HG03439 (cell line): ENCODE data around the gene KRTAP5-6.

Source experiments
- ATAC-seq: cut with Tn5 transposase; IDR thresholded peaks from one replicate; pipeline ENCODE4 v1.9.1; 2021; ENCODE audit warnings: mild to moderate bottlenecking, moderate library complexity; ENCODE audit not compliant: unreplicated experiment

The KRTAP5-6 gene

GRCh38 chr11:1732418-1733008 is 35.5 kb downstream of the KRTAP5-6 start:
- no peak for ATAC-seq

DNA sequence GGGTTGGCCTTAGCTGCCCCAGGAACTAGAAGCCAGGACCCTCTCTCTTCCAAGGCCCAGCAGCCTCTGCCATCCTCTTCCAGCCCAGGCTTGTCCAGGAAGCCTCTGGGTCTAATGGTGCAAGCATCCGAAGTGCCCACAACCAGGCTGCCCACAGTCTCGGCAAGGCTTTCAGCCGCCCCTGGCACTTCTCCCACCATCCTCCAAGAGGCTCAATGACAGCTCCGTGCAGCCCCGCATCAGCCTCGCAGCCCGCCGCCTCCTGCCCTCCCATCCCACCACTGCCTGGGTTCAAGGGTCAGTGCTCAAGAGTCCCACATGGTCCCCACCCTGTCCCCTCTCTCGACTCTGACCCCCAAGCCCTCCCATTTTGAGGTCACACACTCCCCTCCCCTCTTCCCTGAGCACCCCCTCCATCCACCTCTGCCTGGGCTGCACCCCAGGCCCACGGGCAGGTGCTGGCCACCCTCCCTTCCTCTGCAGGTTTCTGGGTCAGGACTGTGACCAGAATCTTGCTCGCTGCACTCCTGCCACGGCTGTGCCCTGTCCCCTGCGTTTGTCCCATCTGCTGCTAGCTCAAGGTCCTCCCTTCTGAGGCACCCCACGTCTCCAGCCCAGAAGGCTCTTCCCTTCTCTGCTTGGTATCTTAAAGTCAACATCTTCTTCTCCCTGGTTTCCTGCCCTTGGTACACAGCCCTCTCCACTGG is 36.2 kb downstream of the KRTAP5-6 start:
- no peak for ATAC-seq

DNA sequence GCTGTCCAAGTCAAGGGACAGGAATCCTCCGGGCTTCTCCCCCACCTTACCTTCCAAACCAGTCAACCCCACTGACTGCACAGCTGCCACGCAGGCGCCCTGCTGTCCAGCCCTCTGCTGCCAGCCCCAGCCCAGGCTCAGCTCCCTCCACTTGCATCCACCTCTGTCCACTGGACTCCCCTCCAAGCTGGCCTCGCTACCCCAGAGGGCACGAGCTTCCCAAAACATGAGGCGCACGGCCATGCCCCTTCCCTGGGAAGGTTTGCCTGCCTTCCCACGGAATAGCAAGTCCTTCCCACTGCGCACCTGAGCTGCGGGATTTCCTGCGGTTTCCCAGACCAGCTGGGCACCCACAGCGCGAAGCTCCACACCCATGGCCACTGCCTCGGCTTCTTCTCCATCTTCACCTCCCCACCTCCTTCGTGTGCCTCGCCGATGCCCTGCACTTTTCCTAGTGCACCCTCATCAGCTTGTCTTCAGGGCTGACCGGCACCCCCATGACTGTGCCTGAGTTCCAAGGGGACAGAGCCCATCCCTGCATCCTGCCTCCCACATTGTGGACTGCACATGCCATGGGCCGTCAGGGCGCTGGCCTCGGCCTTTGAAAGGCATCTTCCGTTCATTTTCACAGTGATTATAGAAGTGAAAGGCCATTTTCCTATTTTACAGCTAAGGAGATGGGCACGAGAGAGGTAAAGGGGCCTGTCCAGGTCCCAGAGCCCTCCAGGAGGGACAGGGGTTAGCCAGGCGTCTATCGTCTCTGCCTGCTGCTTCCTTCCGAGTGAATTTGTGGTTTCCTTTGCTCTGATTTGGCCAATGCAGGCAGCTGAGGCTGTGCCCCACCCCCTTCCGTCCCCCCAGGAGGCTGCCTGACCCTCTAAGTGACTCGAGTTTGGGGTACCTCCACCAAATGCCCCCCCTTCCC is 37.0 kb downstream of the KRTAP5-6 start:
- no peak for ATAC-seq

DNA sequence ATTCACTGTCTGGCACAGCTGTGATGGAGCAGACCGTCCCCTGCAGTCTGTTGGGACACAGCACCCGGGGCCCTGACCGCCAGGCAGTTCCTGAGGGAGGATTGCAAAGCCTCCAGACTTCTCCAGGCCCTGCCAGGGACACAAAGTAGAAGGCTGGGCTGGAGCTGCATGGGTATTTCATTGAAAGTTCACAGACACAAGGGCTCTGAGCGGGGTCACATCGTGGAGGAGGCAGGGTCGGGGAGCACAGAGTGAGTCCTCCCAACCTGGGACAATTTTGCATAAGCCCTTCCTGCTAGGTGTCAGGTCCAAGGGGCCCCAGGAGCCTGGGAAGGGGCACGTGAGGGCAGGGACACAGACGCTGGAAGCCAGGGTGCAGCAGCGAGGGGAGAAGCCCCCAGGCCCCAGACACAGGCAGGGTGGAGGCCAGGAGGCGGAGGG is 37.7 kb downstream of the KRTAP5-6 start:
- ATAC-seq: no peak

DNA sequence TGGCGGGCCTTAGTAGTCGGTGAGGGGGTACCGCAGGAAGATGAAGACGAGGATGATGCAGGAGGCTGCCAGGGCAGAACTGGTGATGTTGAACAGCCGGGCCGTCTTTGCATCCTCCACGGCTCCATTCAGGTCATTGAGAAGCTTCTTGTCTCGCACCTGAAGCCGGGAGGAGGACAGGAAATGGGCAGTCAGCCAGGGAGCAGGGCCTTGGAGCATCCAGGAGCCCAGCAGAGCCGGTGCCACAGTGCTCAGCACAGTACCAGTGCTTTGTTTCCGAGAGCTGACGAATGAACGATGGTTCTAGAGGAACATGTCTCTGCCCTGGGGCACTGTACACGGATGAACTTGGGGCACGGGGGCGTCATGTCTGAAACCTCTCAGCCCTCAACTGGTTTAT is 38.3 kb downstream of the KRTAP5-6 start:
- ATAC-seq: no peak

DNA sequence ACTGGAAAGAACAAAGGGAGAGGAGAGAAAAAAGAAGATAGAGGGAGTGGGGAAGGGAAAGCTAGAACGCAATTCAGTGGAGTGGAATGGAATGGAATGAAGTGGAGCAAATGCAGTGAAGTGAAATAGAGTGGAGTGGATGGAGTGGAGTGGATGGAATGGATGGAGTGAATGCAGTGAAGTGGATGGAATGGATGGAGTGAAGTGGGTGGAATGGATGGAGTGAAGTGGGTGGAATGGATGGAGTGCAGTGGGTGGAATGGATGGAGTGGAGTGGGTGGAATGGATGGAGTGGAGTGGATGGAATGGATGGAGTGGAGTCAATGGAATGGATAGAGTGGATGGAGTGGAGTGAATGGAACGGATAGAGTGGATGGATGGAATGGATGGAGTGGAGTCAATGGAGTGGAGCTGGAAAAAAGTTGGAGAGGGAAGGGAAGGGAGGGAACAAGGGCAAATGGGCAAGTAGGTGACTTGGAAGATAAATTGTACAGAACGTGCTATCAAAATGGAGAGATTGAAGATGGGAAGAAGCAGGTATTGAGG is 39.5 kb downstream of the KRTAP5-6 start:
- no peak for ATAC-seq

DNA sequence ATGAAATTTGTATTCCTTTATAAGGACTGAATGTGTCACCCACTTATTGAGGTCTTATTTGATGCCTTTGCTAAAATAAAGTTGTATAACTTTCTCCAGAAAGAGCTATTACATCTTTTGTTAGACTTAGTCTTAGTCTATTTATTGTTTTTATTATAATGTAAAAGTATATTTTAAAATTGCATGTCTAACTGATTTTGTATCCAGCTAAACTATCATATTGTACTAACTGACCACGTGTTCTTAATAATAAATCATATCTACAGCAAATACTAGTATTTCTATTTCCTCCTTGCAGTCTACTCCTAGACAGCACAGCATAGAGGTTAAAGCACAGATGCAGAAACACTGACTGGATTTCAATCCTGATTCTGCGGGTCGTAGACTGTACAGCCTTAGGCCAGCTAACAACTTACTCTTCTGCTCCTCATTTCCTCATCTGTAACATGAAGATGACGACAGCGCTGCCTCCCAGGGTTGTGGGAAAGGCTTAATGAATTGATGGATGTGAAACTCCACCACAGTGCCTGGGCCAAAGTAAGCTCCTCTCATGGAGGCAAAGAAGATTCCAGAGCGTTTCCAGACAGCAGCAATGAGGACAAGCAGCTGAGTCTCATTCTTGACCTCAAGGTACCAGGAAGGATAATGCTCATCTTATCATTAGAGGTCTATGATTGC is 40.2 kb downstream of the KRTAP5-6 start:
- no peak for ATAC-seq

DNA sequence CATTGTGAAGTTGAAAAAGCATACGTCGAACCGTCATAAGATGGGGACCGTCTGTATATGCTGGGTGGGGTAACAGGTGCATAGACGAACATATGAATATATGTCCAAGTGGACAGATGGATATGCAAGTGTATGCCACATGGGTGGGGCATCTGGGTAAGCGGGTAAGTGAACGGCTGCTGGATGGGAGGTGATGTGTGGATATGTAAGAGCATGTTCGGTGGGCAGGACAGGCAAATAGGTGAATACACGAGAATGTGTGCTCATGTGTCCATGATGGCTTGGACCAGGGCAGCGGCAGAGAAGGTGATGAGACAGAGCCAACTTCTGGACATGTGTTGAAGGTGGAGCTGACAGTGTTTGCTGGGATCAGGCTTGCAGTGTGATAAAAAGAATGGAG is 41.4 kb downstream of the KRTAP5-6 start:
- ATAC-seq: no peak

DNA sequence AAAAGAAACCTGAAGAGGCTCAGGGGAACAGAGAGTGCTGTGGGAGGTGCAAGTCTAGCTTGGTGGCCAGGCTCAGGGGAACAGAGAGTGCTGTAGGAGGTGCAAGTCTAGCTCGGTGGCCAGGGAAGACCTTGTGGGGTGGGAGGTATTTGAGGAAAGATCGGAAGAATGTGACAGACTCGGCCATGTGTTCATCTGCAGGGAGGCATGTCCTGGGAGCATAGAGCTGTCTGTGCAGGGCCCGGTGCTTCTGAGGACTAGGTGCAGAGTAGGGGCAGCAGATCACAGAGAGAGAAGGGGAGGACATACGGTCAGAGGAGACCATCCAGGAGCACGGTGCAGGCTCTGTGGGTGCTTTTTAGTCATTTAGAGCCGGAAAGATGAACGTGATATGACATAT is 42.6 kb downstream of the KRTAP5-6 start:
- ATAC-seq: no peak

DNA sequence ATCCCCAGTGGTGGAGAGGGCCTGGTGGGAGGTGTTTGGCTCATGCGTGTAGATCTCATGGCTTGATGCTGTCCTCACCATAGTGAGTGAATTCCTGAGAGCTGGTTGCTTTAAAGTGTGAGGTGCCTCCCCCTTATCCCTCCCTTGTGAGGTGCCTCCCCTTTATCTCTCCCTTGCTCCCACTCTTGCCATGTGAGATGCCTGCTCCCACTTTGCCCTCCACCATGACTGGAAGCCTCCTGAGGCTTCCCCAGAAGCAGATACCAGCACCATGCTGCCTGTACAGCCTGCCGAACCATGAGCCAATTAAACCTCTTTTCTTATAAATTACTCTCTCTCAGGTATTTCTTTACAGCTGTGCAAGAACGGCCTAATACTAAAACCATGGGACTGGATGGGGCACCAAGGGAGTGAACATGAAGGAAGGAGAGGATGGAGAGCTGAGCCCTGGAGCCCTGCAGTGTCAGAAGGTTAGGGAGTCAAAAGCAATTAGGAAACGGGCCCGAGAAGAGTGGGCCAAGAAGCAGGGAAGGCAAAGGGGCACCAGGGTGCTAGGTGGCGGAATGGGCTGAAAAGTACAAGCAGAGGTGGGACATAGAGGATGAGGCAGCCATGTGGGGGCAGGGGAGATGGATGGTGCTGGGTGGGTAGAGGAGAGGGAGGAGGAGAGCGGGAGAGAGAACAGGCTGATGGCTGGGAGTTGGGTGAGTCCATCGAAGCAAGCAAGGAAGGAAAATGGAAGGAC is 44.0 kb downstream of the KRTAP5-6 start:
- no peak for ATAC-seq

- no peak for ATAC-seq
Observed at GRCh38 chr11:1741741-1742140, 44.7 kb downstream of the KRTAP5-6 start.

- no peak for ATAC-seq
Observed at GRCh38 chr11:1742371-1742770, 45.4 kb downstream of the KRTAP5-6 start.

DNA sequence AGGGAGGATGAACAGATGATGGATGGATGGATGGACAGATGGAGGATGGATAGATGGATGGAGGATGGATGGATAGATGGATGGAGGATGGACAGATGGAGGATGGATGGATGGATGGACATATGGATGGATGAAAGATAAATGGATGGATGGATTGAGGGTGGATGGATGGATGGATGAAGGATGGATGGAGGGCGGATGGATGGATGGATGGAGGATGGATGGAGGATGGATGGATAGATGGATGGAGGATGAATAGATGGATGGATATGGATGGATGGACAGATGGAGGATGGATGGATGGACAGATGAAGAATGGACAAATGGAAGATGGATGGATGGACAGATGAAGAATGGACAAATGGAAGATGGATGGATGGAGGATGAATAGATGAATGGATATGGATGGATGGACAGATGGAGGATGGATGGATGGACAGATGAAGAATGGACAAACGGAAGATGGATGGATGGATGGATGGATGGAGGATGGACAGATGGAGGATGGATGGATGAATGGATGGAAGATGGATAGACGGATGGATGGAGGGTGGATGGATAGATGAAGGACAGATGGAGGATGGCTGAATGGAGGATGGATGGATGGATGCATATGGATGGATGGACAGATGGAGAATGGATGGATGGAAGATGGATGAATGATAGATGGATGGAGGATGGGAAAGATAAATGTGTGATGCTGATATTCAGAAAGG is 46.0 kb downstream of the KRTAP5-6 start:
- no peak for ATAC-seq

GRCh38 chr11:1743585-1744136 is 46.7 kb downstream of the KRTAP5-6 start:
- ATAC-seq: no peak

GRCh38 chr11:1744137-1744886 is 47.3 kb downstream of the KRTAP5-6 start:
- ATAC-seq: no peak

GRCh38 chr11:1744891-1745700 is 48.1 kb downstream of the KRTAP5-6 start:
- ATAC-seq: no peak

DNA sequence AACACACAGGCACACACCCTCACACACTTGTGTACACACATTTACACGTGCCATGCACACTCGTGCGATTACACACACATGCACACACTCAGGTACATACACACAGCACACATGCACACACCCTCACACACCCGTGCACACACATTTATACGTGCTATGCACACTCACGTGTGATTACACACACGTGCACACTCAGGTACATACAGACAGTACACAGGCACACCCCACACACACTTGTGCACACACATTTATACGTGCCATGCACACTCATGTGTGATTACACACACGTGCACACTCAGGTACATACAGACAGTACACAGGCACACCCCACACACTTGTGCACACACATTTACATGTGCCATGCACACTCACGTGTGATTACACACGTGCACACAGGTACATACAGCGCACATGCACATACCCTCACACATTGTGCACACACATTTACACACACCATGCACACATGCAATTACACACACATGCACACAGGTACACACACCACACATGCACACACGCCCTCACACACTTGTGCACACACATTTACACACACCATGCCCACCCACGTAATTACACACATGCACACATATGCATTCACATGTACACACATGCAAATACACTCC is 48.8 kb downstream of the KRTAP5-6 start:
- no peak for ATAC-seq
